Sigmoid colon (tissue), 7 donors: ENCODE measurements around the gene HRH2. TPM values are rescaled to one million over a fixed set of nuclear protein-coding genes. Genes with fewer than 3 reads are reported as not detected.

Experiments
- DNase-seq: peaks from one replicate; pipeline ENCODE4 v3.0.0-alpha.2; 2019
- H3K27ac ChIP-seq, 4 donors: fragments of 200-600 bp; sonication (generic); one replicate each; pipeline ENCODE4 v1.5.1; 2016 to 2019; ENCODE audit warnings: mild to moderate bottlenecking in 1 of 4
- H3K27me3 ChIP-seq, 3 donors: fragments of 200-600 bp; sonication (generic); one replicate each; pipeline ENCODE4 v1.5.1; 2019; ENCODE audit warnings: mild to moderate bottlenecking in 1 of 3
- H3K36me3 ChIP-seq, 4 donors: fragments of 200-600 bp; sonication (generic); one replicate each; pipeline ENCODE4 v1.5.1; 2016 to 2019
- H3K4me1 ChIP-seq, 4 donors: fragments of 200-600 bp; sonication (generic); one replicate each; pipeline ENCODE4 v1.5.1; 2017 to 2019
- H3K4me3 ChIP-seq, 4 donors: fragments of 200-600 bp; sonication (generic); one replicate each; pipeline ENCODE4 v1.5.1; 2017 to 2019; ENCODE audit warnings: mild to moderate bottlenecking in 2 of 4, moderate library complexity in 1 of 4
- H3K9me3 ChIP-seq, 4 donors: fragments of 200-600 bp in 3 of 4; sonication (generic) in 3 of 4; one replicate each; pipeline versions ENCODE4 v1.5.1 to v1.6.1; 2013 to 2019
- CTCF ChIP-seq, 4 experiments: fragments of 450-650 bp in 3 of 4; fragments of 200-600 bp in 1 of 4; IDR thresholded peaks; one replicate each; pipeline ENCODE4 v1.5.1; 2016 to 2019; ENCODE audit warnings: antibody characterized with exemption in 4 of 4, mild to moderate bottlenecking in 3 of 4, moderate library complexity in 2 of 4
- EP300 ChIP-seq, 4 donors: sonication (generic); formaldehyde crosslinking; IDR thresholded peaks; one replicate each; pipeline ENCODE4 v1.6.1; 2017; ENCODE audit warnings: antibody characterized with exemption in 4 of 4
- POLR2A ChIP-seq, 2 donors: fragments of 450-650 bp; IDR thresholded peaks; one replicate each; pipeline ENCODE4 v1.6.1; 2016; ENCODE audit warnings: antibody characterized with exemption in 2 of 2, mild to moderate bottlenecking in 2 of 2, moderate library complexity in 2 of 2
- POLR2AphosphoS5 ChIP-seq, 4 donors: sonication (generic); formaldehyde crosslinking; IDR thresholded peaks; one replicate each; pipeline ENCODE4 v1.6.1; 2017; ENCODE audit warnings: antibody characterized with exemption in 4 of 4
- WGBS, 2 donors: extraction: QIAGEN DNeasy Blood & Tissue Kit; methylation state at CpG; one replicate each; pipeline ENCODE4 v1.1.7; 2013; 5-methylcytosine and 5-hydroxymethylcytosine counted together
- intact Hi-C: fragments of 100-400 bp; cut with DNase I; formaldehyde crosslinking; loops from one replicate; pipeline ENCODE4 v1.15.1; 2023
- polyA plus RNA-seq, 3 donors: library from polyadenylated mRNA; stranded (reverse); fragments of 200-250 nt; gene quantifications; one replicate each; pipeline ENCODE4 v1.2.3, GENCODE V29; 2013
- total RNA-seq, 4 donors: library from RNA; depleted of rRNA; stranded (reverse); fragments of >200 nt; gene quantifications; one replicate each; pipeline ENCODE4 v1.1.0, GENCODE V29; 2016
- donor health status: healthy with polysubstance abuse.
- donor health status: Bipolar disorder and iron deficiency.
- donor health status: healthy.

Gene HRH2
- total and polyA plus RNA-seq, 7 donors = under 0.01 to 3.8 (median 1.5) TPM

GRCh38 chr5:175749591-175749990 lies 91.7 kb downstream of the HRH2 start:
- Histone ChIP-seq H3K36me3 (no peaks in the 10 kb centered on the region), H3K4me1 (no peaks in the 10 kb centered on the region), H3K9me3 (no peaks in the 10 kb centered on the region), H3K27ac (no peak overlapping the region), H3K4me3 (no peak overlapping the region), H3K27me3 (peaks cover 0 to 11% (median 0%) of the 10 kb centered on the region in 3 donors)
- intact Hi-C loops = no loop called here
- DNase-seq = no peak
- 74 to 84% methylated on average over 4 of the region's 4 CpGs for WGBS, 2 donors
- TF ChIP-seq POLR2AphosphoS5 (IDR thresholded peaks at IDR 0.05) (no peak), POLR2A (IDR thresholded peaks at IDR 0.05) (no peak), EP300 (IDR thresholded peaks at IDR 0.05) (no peak), CTCF (IDR thresholded peaks at IDR 0.05) (no peak)

DNA sequence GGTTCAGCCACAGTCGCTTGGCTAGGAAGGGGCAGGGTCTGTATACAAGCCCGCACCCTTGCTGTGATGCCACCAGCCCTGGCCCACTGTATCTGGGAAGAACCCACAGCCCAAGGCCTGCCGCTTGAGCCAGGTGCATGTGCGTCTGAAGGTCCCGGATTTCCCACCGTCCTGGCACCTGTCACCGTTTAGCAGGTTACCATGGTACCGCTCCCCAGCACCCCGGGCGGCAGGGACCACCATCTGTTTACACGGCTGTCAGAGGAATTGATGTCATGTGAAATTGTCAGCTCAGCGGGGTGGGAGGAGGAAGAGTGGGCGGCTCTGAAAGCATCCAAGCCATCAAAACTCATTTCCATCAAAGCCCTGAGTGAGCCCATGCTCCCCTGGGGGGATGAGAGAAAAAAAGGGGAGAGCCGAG lies 92.7 kb downstream of the HRH2 start:
- Histone ChIP-seq H3K36me3 (no peaks in the 10 kb centered on the region), H3K27me3 (peaks cover 0 to 18% (median 0%) of the 10 kb centered on the region in 3 donors)
- intact Hi-C loops = no loop called here

DNA sequence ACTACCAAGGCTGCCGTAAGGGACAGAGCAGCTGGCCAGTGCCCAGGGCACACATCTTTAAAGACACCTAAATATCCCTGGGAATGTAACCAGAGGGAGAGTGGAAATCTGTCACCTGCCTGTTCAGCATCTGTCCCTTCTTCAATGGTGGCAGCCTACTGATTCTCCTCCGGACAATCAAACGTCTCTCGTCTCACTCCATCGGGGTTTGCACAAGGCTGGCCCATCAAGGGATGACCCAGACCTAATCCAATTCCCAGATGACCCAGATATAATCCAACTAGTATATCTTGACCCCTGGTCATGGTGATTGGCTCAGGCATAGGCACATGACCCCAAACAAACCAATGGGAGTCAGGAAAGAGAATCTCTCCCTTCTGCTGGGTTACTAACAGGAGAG lies 93.5 kb downstream of the HRH2 start:
- intact Hi-C loops = no loop called here
- Histone ChIP-seq H3K27me3 (peaks cover 0 to 19% (median 0%) of the 10 kb centered on the region in 3 donors), H3K4me3 (no peak overlapping the region), H3K27ac (no peak overlapping the region), H3K4me1 (no peaks in the 10 kb centered on the region), H3K9me3 (no peaks in the 10 kb centered on the region), H3K36me3 (no peaks in the 10 kb centered on the region)
- no peak for TF ChIP-seq CTCF (IDR thresholded peaks at IDR 0.05)
- TF ChIP-seq POLR2A (IDR thresholded peaks at IDR 0.05) = no peak
- TF ChIP-seq EP300 (IDR thresholded peaks at IDR 0.05) = no peak
- no peak for TF ChIP-seq POLR2AphosphoS5 (IDR thresholded peaks at IDR 0.05)
- WGBS, 2 donors = 88 to 92% methylated on average over 5 of the region's 5 CpGs
- no peak for DNase-seq

More for the DNA sequence above, 92.7 kb downstream of the HRH2 start:
- Histone ChIP-seq H3K27ac (no peak overlapping the region), H3K4me1 (no peaks in the 10 kb centered on the region), H3K4me3 (no peak overlapping the region), H3K9me3 (no peaks in the 10 kb centered on the region)
- WGBS, 2 donors = 36 to 39% methylated on average over 14 of the region's 14 CpGs
- TF ChIP-seq POLR2AphosphoS5 (IDR thresholded peaks at IDR 0.05) = no peak
- TF ChIP-seq POLR2A (IDR thresholded peaks at IDR 0.05) = no peak
- no peak for TF ChIP-seq EP300 (IDR thresholded peaks at IDR 0.05)
- TF ChIP-seq CTCF (IDR thresholded peaks at IDR 0.05) = no peak
- DNase-seq = no peak

DNA sequence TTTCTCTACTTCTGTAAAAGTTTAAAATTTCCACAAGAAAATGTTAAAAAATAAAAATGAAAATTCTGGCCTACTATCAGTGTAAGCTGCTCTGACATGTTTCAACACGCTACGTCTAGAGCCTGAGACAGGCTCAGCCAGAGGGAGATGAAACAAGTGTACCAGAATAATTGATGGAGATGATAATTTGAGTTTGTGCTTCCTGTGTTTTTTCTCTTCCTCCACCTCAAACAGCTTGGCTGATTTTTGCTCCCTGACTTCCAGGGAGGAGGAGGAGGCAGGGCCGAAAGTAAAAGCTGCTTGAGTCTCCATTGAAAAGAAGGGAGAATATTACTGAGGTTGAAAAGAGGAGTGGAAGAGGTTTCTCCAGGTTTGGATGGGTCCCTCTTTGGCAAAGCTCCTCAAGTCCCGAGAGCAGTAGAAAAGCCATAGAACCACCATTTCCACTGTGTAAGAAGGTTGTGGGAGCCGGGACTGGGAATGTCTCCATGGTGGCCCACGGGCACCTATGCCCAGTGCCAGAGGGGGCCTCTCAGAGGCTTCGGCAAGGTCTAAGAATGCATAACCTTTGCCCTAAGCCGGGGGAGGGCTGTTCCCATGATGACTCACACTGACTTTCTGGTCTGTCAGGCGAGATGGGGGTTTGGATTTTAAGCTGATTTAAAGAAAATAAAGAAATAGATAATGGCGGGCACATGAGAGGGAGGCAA lies 95.1 kb downstream of the HRH2 start:
- Histone ChIP-seq H3K36me3 (no peaks in the 10 kb centered on the region), H3K27me3 (peaks cover 0 to 19% (median 0%) of the 10 kb centered on the region in 3 donors), H3K27ac (no peak overlapping the region), H3K4me1 (no peaks in the 10 kb centered on the region), H3K4me3 (no peak overlapping the region), H3K9me3 (no peaks in the 10 kb centered on the region)
- TF ChIP-seq CTCF (IDR thresholded peaks at IDR 0.05) = no peak
- no peak for TF ChIP-seq EP300 (IDR thresholded peaks at IDR 0.05)
- no peak for TF ChIP-seq POLR2AphosphoS5 (IDR thresholded peaks at IDR 0.05)
- no peak for TF ChIP-seq POLR2A (IDR thresholded peaks at IDR 0.05)
- intact Hi-C loops = no loop called here
- DNase-seq = no peak
- 60 to 71% methylated on average over 10 of the region's 10 CpGs for WGBS, 2 donors
